Panc1 (cell line): ENCODE measurements around the gene AFDN.

Source experiments
- CTCF ChIP-seq: fragments of 450-650 bp; IDR thresholded peaks from 2 replicates; pipeline ENCODE4 v1.5.1; 2017; ENCODE audit warnings: mild to moderate bottlenecking
- REST ChIP-seq, 2 experiments: IDR thresholded peaks; 2 replicates each; pipeline ENCODE4 v1.6.1; 2011 to 2012; ENCODE audit warnings: low read depth in 2 of 2, control low read depth in 1 of 2, low read length in 1 of 2, mild to moderate bottlenecking in 1 of 2, moderate library complexity in 1 of 2; ENCODE audit not compliant: insufficient read depth in 1 of 2
- TCF7L2 ChIP-seq: IDR thresholded peaks from 2 replicates; pipeline ENCODE4 v1.6.1; 2011; ENCODE audit warnings: mild to moderate bottlenecking, low read depth, low read length, inconsistent platforms

- no peak for TF ChIP-seq CTCF
- no peak for TF ChIP-seq TCF7L2
- no peak for TF ChIP-seq REST (IDR thresholded peaks at IDR 0.05; ENCODE audit: insufficient read depth in 1 of 2, low read depth in 2 of 2, low read length in 1 of 2)
These were observed 16.3 kb downstream of the AFDN start for GRCh38 chr6:167843023-167843422.
